ENCODE measurements around the gene SAT1. TPM values are rescaled to one million over a fixed set of nuclear protein-coding genes. Genes with fewer than 3 reads are reported as not detected.

Gene SAT1
- polyA plus RNA-seq, 1 experiment = 46.1 TPM

DNA sequence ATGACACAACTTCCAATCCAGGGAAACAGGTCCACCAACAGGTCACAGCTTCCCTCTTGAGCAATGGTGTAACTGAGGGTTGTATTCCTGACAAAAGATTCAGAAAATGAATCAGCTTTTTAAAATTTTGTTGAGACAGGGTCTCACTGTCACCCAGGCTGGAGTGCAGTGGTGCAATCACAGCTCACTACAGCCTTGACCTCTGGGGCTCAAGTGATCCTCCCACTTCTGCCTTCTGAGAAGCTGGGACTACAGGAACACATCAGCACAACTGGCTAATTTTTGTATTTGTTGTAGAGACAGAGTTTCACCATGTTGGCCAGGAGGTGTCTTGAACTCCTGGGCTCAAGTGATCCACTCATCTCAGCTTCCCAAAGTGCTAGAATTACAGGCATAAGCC is 43.7 kb downstream of the SAT1 start:
- Histone ChIP-seq H3K4me3 (ENCODE audit: low read depth, low read length) (no peak overlapping the region), H3K27me3 (ENCODE audit: control insufficient read depth, insufficient read depth, low read length) (no peaks in the 10 kb centered on the region), H3K36me3 (ENCODE audit: control insufficient read depth, insufficient read depth, low read length) (no peaks in the 10 kb centered on the region)
- DNase-seq (ENCODE audit: low read depth) = no peak
- POLR2A ChIA-PET = no interaction called here
- TF ChIP-seq, protein P1, sequence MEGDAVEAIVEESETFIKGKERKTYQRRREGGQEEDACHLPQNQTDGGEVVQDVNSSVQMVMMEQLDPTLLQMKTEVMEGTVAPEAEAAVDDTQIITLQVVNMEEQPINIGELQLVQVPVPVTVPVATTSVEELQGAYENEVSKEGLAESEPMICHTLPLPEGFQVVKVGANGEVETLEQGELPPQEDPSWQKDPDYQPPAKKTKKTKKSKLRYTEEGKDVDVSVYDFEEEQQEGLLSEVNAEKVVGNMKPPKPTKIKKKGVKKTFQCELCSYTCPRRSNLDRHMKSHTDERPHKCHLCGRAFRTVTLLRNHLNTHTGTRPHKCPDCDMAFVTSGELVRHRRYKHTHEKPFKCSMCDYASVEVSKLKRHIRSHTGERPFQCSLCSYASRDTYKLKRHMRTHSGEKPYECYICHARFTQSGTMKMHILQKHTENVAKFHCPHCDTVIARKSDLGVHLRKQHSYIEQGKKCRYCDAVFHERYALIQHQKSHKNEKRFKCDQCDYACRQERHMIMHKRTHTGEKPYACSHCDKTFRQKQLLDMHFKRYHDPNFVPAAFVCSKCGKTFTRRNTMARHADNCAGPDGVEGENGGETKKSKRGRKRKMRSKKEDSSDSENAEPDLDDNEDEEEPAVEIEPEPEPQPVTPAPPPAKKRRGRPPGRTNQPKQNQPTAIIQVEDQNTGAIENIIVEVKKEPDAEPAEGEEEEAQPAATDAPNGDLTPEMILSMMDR (IDR thresholded peaks at IDR 0.05; ENCODE audit: insufficient read depth, low read depth, low read length) = no peak
- CTCF ChIA-PET = no interaction called here

DNA sequence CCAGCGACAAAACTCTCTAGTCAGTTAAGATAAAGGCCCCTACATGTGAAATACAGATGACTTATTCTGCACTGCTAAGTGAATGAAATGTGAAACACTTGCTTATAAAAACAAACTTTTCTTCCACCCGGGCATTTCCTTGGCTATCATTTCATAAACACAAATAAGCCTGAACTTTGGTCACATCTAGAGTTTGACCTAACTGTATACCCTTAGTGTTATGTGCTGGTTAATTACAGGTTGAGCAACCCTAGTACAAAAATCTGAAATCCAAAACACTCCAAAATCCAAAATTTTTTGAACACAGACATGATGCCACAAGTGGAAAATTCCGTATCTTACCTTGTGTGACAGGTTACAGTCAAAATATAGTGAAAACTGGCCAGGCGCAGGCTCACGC is 45.9 kb downstream of the SAT1 start:
- no peak for DNase-seq (ENCODE audit: low read depth)
- TF ChIP-seq, protein P1 (IDR thresholded peaks at IDR 0.05; ENCODE audit: insufficient read depth, low read depth, low read length) = no peak
- ChIA-PET CTCF (no interaction called here), POLR2A (no interaction called here)
- Histone ChIP-seq H3K4me3 (ENCODE audit: low read depth, low read length) (no peak overlapping the region), H3K27me3 (ENCODE audit: control insufficient read depth, insufficient read depth, low read length) (no peaks in the 10 kb centered on the region), H3K36me3 (ENCODE audit: control insufficient read depth, insufficient read depth, low read length) (no peaks in the 10 kb centered on the region)

DNA sequence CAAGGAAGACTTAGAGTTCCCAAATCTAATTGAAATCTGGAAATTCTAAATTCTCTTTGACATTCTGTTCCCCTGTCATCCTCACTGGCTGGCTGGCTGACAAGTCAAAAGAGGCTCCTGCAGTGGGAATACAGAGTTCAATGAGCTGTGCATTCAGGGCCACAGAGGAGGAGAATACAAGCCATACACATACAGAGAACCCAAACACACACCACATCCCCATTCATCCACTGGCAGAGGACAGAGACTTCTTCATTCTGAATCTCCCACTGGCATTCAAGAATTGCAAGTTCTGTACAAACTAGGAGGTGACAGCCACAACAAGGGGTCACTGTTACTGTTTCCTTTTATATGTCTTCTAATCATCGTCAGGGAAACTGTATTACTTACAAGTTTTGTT is 49.7 kb downstream of the SAT1 start:
- Histone ChIP-seq H3K4me3 (ENCODE audit: low read depth, low read length) (no peak overlapping the region), H3K27me3 (ENCODE audit: control insufficient read depth, insufficient read depth, low read length) (no peaks in the 10 kb centered on the region), H3K36me3 (ENCODE audit: control insufficient read depth, insufficient read depth, low read length) (no peaks in the 10 kb centered on the region)
- ChIA-PET CTCF (no interaction called here), POLR2A (no interaction called here)
- no peak for DNase-seq (ENCODE audit: low read depth)
- TF ChIP-seq, protein P1 (IDR thresholded peaks at IDR 0.05; ENCODE audit: insufficient read depth, low read depth, low read length) = no peak

Small RNA genes lying within 50 kb of the gene (small RNA-seq; reads per million reads assigned to genes)
- gene RF00019 (ENCODE audit: insufficient read length, low read depth, low replicate concordance) = not detected

Other genes with a start within 250 kb of the SAT1 start
- gene PRDX4, start 115.7 kb upstream of the SAT1 start, polyA plus RNA-seq (2011; rRNA removed) = 168 and 260 TPM in 2 replicates
- gene ACOT9, start 39.9 kb upstream of the SAT1 start, polyA plus RNA-seq (2011; rRNA removed) = 27.7 and 52.8 TPM in 2 replicates
- gene APOO, start 124.8 kb downstream of the SAT1 start, polyA plus RNA-seq (2011; rRNA removed) = 6.6 and 10.0 TPM in 2 replicates
- gene CXorf58, start 124.8 kb downstream of the SAT1 start, polyA plus RNA-seq (2011; rRNA removed) = not detected in 2 replicates
- gene KLHL15, start 244.0 kb downstream of the SAT1 start, polyA plus RNA-seq (2011; rRNA removed) = 2.7 and 5.2 TPM in 2 replicates